Measurements from ENCODE around the gene BHLHE40. TPM values are rescaled to one million over a fixed set of nuclear protein-coding genes. Genes with fewer than 3 reads are reported as not detected.

The BHLHE40 gene
- total and polyA plus RNA-seq, 2 experiments from 2014 or later = 1.7 to 2.2 TPM

DNA sequence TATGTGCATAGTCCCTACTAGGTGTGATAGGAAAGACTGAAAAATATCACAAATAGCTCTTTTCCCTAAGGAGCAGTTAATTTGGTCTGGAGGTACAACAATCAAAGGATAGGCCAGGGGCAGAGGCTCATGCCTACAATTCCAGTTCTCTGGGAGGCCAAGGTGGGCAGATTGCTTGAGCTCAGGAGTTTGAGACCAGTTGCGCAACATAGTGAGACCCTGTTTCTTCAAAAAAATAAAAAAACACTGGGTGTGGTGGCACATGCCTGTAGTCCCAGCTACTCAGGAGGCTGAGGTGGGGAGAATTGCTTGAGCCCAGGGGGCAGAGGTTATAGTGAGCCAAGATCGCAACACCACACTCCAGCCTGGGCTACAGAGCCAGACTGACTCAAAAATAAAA lies 30.2 kb upstream of the BHLHE40 start (continued):
- TF ChIP-seq, protein P1, sequence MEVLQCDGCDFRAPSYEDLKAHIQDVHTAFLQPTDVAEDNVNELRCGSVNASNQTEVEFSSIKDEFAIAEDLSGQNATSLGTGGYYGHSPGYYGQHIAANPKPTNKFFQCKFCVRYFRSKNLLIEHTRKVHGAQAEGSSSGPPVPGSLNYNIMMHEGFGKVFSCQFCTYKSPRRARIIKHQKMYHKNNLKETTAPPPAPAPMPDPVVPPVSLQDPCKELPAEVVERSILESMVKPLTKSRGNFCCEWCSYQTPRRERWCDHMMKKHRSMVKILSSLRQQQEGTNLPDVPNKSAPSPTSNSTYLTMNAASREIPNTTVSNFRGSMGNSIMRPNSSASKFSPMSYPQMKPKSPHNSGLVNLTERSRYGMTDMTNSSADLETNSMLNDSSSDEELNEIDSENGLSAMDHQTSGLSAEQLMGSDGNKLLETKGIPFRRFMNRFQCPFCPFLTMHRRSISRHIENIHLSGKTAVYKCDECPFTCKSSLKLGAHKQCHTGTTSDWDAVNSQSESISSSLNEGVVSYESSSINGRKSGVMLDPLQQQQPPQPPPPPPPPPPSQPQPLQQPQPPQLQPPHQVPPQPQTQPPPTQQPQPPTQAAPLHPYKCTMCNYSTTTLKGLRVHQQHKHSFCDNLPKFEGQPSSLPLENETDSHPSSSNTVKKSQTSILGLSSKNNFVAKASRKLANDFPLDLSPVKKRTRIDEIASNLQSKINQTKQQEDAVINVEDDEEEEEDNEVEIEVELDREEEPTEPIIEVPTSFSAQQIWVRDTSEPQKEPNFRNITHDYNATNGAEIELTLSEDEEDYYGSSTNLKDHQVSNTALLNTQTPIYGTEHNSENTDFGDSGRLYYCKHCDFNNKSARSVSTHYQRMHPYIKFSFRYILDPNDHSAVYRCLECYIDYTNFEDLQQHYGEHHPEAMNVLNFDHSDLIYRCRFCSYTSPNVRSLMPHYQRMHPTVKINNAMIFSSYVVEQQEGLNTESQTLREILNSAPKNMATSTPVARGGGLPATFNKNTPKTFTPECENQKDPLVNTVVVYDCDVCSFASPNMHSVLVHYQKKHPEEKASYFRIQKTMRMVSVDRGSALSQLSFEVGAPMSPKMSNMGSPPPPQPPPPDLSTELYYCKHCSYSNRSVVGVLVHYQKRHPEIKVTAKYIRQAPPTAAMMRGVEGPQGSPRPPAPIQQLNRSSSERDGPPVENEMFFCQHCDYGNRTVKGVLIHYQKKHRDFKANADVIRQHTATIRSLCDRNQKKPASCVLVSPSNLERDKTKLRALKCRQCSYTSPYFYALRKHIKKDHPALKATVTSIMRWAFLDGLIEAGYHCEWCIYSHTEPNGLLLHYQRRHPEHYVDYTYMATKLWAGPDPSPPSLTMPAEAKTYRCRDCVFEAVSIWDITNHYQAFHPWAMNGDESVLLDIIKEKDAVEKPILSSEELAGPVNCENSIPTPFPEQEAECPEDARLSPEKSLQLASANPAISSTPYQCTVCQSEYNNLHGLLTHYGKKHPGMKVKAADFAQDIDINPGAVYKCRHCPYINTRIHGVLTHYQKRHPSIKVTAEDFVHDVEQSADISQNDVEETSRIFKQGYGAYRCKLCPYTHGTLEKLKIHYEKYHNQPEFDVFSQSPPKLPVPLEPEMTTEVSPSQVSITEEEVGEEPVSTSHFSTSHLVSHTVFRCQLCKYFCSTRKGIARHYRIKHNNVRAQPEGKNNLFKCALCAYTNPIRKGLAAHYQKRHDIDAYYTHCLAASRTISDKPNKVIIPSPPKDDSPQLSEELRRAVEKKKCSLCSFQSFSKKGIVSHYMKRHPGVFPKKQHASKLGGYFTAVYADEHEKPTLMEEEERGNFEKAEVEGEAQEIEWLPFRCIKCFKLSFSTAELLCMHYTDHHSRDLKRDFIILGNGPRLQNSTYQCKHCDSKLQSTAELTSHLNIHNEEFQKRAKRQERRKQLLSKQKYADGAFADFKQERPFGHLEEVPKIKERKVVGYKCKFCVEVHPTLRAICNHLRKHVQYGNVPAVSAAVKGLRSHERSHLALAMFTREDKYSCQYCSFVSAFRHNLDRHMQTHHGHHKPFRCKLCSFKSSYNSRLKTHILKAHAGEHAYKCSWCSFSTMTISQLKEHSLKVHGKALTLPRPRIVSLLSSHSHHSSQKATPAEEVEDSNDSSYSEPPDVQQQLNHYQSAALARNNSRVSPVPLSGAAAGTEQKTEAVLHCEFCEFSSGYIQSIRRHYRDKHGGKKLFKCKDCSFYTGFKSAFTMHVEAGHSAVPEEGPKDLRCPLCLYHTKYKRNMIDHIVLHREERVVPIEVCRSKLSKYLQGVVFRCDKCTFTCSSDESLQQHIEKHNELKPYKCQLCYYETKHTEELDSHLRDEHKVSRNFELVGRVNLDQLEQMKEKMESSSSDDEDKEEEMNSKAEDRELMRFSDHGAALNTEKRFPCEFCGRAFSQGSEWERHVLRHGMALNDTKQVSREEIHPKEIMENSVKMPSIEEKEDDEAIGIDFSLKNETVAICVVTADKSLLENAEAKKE (CRISPR knock-in tag; IDR thresholded peaks at IDR 0.05) = no peak
- TF ChIP-seq, protein P2, sequence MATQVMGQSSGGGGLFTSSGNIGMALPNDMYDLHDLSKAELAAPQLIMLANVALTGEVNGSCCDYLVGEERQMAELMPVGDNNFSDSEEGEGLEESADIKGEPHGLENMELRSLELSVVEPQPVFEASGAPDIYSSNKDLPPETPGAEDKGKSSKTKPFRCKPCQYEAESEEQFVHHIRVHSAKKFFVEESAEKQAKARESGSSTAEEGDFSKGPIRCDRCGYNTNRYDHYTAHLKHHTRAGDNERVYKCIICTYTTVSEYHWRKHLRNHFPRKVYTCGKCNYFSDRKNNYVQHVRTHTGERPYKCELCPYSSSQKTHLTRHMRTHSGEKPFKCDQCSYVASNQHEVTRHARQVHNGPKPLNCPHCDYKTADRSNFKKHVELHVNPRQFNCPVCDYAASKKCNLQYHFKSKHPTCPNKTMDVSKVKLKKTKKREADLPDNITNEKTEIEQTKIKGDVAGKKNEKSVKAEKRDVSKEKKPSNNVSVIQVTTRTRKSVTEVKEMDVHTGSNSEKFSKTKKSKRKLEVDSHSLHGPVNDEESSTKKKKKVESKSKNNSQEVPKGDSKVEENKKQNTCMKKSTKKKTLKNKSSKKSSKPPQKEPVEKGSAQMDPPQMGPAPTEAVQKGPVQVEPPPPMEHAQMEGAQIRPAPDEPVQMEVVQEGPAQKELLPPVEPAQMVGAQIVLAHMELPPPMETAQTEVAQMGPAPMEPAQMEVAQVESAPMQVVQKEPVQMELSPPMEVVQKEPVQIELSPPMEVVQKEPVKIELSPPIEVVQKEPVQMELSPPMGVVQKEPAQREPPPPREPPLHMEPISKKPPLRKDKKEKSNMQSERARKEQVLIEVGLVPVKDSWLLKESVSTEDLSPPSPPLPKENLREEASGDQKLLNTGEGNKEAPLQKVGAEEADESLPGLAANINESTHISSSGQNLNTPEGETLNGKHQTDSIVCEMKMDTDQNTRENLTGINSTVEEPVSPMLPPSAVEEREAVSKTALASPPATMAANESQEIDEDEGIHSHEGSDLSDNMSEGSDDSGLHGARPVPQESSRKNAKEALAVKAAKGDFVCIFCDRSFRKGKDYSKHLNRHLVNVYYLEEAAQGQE (IDR thresholded peaks at IDR 0.05; ENCODE audit: unreplicated experiment) = no peak
- TF ChIP-seq EZH2phosphoT487 (IDR thresholded peaks at IDR 0.05; ENCODE audit: unreplicated experiment) (no peak), CREB1 (CRISPR knock-in tag; IDR thresholded peaks at IDR 0.05; ENCODE audit: low read depth) (no peak), EZH2 (IDR thresholded peaks at IDR 0.05; ENCODE audit: low read depth, unreplicated experiment) (no peak), ZNF331 (CRISPR knock-in tag; IDR thresholded peaks at IDR 0.05; ENCODE audit: low read depth) (no peak), STAT1 (IDR thresholded peaks at IDR 0.05; ENCODE audit: unreplicated experiment) (no peak)
